HG03060 (cell line): ENCODE measurements around the gene SIDT1.
"Not testable (repeated sequence)": the region's sequence is repeated elsewhere in the genome, so short reads cannot be mapped to it uniquely, and the experiment has no call there.

Experiments
- ATAC-seq: cut with Tn5 transposase; IDR thresholded peaks from one replicate; pipeline ENCODE4 v1.9.1; 2021; ENCODE audit warnings: low read depth, moderate number of reproducible peaks; ENCODE audit not compliant: unreplicated experiment

The SIDT1 gene

GRCh38 chr3:113629584-113630421, 97.4 kb downstream of the SIDT1 start:
- ATAC-seq: no peak

- no peak for ATAC-seq
These were observed 98.7 kb downstream of the SIDT1 start for GRCh38 chr3:113630956-113631542.

DNA sequence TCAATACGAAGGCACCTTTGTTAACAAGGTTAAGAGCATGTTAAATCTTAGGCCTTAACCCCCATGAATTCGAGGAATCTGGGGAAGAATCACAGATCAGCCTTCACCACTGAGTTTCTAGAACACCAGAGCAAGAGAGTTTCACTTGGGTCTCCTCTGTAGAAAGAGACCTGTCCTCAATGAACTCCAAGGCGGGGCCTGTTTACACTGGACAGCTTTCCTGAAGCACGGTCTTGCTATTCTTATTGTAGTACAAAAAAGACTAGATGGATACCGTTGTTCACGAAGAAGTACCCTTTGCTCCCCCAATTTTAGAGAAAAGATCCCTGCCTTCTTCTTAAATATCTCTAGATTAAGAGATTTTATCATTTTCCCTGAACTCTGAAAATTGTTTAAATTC, 99.2 kb downstream of the SIDT1 start:
- no peak for ATAC-seq

DNA sequence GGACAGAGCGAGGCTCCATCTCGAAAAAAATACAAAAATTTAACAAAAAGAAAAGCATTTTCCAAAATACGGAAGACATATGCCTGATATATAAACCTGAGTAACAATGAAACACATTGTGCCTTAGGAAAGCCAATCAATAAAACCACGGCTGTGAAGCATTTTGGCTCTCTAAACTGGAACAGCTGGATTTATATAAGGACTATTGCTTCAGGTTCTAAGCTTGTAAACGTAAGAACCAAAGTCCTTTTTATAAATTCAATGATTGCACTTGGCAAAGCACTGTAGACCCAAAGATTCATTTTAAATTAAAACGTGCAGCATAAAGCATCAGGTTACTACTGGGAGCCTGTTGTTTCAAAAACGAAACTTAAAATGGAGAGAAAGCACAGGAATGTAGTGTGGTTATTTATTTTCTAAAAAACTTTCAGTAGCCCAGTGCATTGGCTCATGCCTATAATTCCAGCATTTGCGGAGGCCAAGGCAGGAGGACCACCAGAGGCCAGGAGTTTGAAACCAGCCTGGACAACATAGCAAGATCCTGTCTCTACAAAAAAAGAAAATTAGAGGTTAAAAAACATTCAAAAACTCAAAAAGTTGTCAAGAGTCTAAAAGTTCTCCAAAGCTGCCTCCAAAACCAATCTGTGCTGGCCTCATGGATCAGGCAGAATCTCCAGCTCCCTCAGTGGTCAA, 102.6 kb downstream of the SIDT1 start:
- ATAC-seq: no peak

GRCh38 chr3:113636034-113636433, 103.7 kb downstream of the SIDT1 start:
- not testable (repeated sequence) for ATAC-seq

GRCh38 chr3:113637756-113638155, 105.4 kb downstream of the SIDT1 start:
- no peak for ATAC-seq

DNA sequence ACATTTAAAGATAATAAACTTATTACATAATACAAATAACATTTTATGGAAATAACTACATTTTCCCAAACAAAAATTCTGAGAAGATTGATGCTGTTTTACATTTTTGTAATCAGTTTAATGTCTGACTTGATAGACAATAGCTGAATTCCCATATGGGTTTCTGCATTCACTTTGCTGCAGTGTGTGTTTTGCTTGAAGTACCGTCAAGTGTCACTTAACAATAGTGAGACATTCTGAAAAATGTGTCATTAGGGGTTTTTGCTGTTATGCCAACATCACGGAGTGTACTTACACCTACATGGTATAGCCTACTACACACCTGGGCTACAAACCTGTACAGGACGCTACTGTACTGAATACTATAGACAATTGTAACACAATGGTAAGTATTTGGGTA, 106.6 kb downstream of the SIDT1 start:
- ATAC-seq: no peak

DNA sequence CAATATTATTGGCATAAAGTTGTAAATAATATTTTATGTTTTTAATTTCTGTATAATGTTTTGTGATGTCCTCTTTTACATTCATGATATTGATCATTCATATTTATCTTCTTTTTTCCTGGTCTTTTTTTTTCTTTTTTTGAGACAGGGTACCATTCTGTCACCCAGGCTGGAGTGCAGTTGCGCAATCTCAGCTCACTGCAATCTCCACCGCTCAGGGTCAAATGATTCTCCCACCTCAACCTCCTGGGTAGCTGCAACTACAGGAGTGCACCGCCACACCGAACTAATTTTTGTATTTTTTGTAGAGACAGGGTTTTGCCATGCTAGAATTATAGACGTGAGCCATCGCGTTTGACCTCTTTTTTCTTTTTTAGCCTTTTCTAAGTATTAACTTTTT, 111.2 kb downstream of the SIDT1 start:
- ATAC-seq: no peak

- ATAC-seq: no peak
These were observed 116.2 kb downstream of the SIDT1 start for GRCh38 chr3:113648524-113648923.

DNA sequence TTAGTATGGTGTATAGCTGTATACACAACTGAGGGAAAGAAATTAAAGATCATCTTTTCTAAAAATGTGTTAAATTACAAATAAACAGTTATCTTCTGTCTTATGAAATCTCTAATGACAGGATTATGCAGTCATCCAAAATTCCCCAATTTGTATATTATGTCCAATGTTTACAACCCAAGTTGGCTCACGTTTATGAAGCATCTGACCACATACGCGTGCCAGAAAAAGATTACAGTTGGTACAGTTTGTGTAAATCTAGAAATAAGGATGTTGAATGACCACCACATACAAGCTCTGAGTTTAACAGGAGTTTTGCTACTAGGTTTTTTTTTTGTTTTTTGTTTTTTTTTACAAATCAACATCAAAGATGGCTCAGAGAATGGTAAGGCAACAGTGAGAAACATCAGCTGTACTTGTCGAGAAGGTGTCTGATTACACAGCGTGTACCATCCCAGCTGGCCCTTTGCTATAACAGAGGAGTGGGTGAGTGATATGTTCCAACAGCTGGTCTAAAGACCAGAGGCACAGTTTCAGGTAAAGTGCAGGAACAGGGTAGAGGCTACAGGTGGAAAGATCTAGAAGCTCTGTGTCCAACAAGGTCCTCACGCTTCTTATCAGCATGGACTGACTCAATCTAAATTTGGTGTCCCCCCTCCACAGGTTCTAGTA, 117.0 kb downstream of the SIDT1 start:
- no peak for ATAC-seq

- ATAC-seq: no peak
These were observed 122.0 kb downstream of the SIDT1 start for GRCh38 chr3:113654310-113654709.

DNA sequence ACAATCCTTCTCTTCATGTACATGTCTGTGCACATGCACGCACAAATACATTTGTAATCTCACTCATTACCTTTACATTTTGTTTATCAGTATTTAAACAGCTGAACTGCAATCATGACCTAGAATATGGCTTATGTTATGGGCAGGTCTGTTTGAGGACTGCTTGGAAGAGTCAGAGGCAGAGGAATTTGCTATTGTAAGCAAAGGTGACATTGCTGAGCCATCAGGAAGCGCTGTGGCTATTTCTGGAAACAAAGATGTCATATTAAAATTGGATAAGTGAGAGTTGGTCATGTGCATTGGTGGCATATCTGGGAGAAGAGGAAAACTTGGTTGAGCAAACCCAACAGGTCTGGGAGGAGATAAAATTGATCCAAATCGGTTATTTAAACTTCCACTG, 122.5 kb downstream of the SIDT1 start:
- ATAC-seq: no peak

DNA sequence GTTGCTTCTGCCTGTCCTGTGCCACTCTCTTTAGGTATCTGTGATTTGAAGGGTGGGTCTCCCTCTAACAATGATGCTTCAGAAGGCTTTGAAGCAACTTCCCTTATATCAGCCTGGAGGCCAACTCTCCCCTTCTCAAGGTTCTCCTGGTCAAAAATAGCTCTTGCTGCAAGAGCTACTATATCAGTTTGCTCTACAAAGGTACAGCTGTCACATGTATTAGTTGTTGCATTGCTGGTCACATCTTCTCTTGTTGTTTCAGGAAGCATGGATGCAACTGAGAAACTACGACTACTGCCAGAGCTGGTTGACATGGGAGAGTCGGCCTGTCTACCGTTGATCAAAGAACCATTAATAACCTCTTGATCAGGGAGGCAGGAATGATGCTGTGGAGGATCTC, 125.8 kb downstream of the SIDT1 start:
- no peak for ATAC-seq

- no peak for ATAC-seq
These were observed 126.8 kb downstream of the SIDT1 start for GRCh38 chr3:113659101-113659541.

GRCh38 chr3:113659996-113660395, 127.6 kb downstream of the SIDT1 start:
- ATAC-seq: no peak

- ATAC-seq: no peak
These were observed 128.1 kb downstream of the SIDT1 start for GRCh38 chr3:113660458-113660857.

DNA sequence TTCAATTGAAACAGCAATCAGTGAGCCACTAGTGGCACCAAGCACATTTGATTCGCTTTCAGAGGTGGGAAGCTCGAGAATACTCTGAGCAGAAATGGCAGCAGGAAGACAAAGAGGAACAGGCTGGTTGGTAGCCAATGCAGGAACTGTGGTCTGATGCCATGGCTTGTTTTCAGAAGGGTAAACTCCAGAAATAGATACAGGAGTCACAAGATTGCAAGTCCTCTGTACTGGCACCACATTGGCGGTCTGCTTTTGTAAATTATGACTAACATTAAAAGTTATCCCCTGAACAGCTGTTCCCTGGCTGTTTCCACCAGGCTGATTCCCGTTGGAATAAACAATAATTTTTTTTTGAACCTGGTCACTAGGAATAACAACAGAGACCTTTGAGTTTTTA, 128.5 kb downstream of the SIDT1 start:
- ATAC-seq: no peak

- no peak for ATAC-seq
These were observed 130.5 kb downstream of the SIDT1 start for GRCh38 chr3:113662824-113663223.

DNA sequence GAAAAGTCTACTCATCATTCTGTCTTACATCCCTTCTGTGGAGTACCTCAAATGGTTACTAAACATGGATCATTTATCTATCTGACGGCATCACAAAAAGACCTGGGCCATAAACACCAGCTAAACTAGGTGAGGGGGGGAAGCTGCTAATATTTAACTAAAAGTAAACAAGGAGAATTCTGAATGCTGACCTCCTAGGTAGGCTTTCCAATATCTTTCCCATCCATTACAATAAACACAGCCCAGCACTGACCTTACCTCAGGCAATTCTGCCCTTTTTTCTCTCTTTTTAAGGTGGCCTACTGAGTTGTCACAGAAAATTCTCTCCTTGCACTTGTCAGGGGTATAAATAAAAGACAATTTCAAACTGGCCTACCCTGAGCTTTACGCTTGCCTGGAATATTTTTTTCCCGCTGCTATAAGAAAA, 131.0 kb downstream of the SIDT1 start:
- no peak for ATAC-seq

GRCh38 chr3:113663761-113664160, 131.4 kb downstream of the SIDT1 start:
- ATAC-seq: no peak

GRCh38 chr3:113664523-113665094, 132.3 kb downstream of the SIDT1 start:
- no peak for ATAC-seq
